IMR-90 (cell line): ENCODE measurements around the gene HCN3. TPM values are rescaled to one million over a fixed set of nuclear protein-coding genes. Genes with fewer than 3 reads are reported as not detected.

ENCODE experiments used
- ATAC-seq: fragments of 200-7000 bp; cut with Tn5 transposase; 2 replicates; pipeline ENCODE4 v1.9.1; 2020; ENCODE audit warnings: low read depth, mild to moderate bottlenecking, moderate library complexity
- BruUV-seq: library from RNA; stranded (reverse); fragments of 400-500 nt; replicated peaks from 2 replicates; lab custom pipeline; 2021; lab: Mats Ljungman, UMichigan
- CTCF ChIA-PET: fragments of 300-600 bp; formaldehyde crosslinking; extraction: SDS; loops from one replicate; lab custom pipeline; 2021; ENCODE audit warnings: antibody characterized with exemption; lab: Yijun Ruan, JAX
- POLR2A ChIA-PET: fragments of 300-600 bp; sonication (Branson Sonifier 250); formaldehyde crosslinking; loops from one replicate; lab custom pipeline; 2022; ENCODE audit warnings: antibody characterized with exemption; ENCODE audit not compliant: unreplicated experiment; lab: Charles Lee
- DNase-seq: peaks from one replicate; pipeline ENCODE4 v3.0.0; 2013
- H2AFZ ChIP-seq: replicated peaks from 2 replicates; pipeline ENCODE3; 2013; ENCODE audit warnings: low read length, mild to moderate bottlenecking; ENCODE audit not compliant: poor library complexity
- H2AK5ac ChIP-seq: 2 replicates; pipeline ENCODE4 v1.6.1; 2013; ENCODE audit warnings: low read depth, low read length, inconsistent platforms
- H2AK9ac ChIP-seq: replicated peaks from 2 replicates; pipeline ENCODE3; 2013; ENCODE audit warnings: mild to moderate bottlenecking, low read depth, low read length, moderate library complexity; ENCODE audit not compliant: poor library complexity
- H2BK120ac ChIP-seq: 2 replicates; pipeline ENCODE4 v1.6.1; 2013; ENCODE audit warnings: low read depth, low read length, inconsistent platforms
- H2BK15ac ChIP-seq: 3 replicates; pipeline ENCODE4 v1.6.1; 2013; ENCODE audit warnings: low read depth, low read length, inconsistent platforms
- H2BK20ac ChIP-seq: 2 replicates; pipeline ENCODE4 v1.6.1; 2013; ENCODE audit warnings: low read depth, mild to moderate bottlenecking, inconsistent platforms, low read length, moderate library complexity
- H2BK5ac ChIP-seq: 2 replicates; pipeline ENCODE4 v1.6.1; 2013; ENCODE audit warnings: mild to moderate bottlenecking, low read depth, low read length, inconsistent platforms; ENCODE audit not compliant: poor library complexity, severe bottlenecking
- H3K14ac ChIP-seq: replicated peaks from 2 replicates; pipeline ENCODE4 v1.6.1; 2013; ENCODE audit warnings: low read depth, low read length, inconsistent platforms
- H3K18ac ChIP-seq: 2 replicates; pipeline ENCODE4 v1.6.1; 2013; ENCODE audit warnings: low read depth, low read length, control low read depth
- H3K23ac ChIP-seq: 2 replicates; pipeline ENCODE4 v1.6.1; 2013; ENCODE audit warnings: low read depth, low read length, inconsistent platforms
- H3K27ac ChIP-seq: 2 replicates; pipeline ENCODE4 v1.5.1; 2013; ENCODE audit warnings: mild to moderate bottlenecking, control low read depth, low read length; ENCODE audit not compliant: insufficient read depth
- H3K27me3 ChIP-seq: 2 replicates; pipeline ENCODE4 v1.6.1; 2013; ENCODE audit warnings: low read length; ENCODE audit not compliant: control insufficient read depth, insufficient read depth
- H3K36me3 ChIP-seq: 2 replicates; pipeline ENCODE4 v1.6.1; 2013; ENCODE audit warnings: low read length, mixed read lengths; ENCODE audit not compliant: control insufficient read depth, insufficient read depth
- H3K4ac ChIP-seq: 2 replicates; pipeline ENCODE4 v1.6.1; 2013; ENCODE audit warnings: low read depth, low read length, inconsistent platforms
- H3K4me1 ChIP-seq: 2 replicates; pipeline ENCODE4 v1.6.1; 2013; ENCODE audit warnings: low read length, mixed read lengths; ENCODE audit not compliant: control insufficient read depth, insufficient read depth
- H3K4me2 ChIP-seq: 2 replicates; pipeline ENCODE4 v1.6.1; 2013; ENCODE audit warnings: low read depth, mild to moderate bottlenecking, control low read depth, low read length, moderate library complexity
- H3K4me3 ChIP-seq: 2 replicates; pipeline ENCODE4 v1.5.1; 2013; ENCODE audit warnings: low read depth, mild to moderate bottlenecking, control low read depth, low read length, moderate library complexity; ENCODE audit not compliant: insufficient read depth
- H3K56ac ChIP-seq: 2 replicates; pipeline ENCODE4 v1.6.1; 2013; ENCODE audit warnings: low read length, inconsistent platforms; ENCODE audit not compliant: insufficient read depth; ENCODE audit errors: extremely low read depth
- H3K79me1 ChIP-seq, 2 experiments: 2 replicates each; pipeline ENCODE4 v1.6.1; 2013; ENCODE audit warnings: low read length in 2 of 2, inconsistent platforms in 1 of 2, low read depth in 1 of 2
- H3K9ac ChIP-seq: 2 replicates; pipeline ENCODE4 v1.6.1; 2013; ENCODE audit warnings: low read depth, low read length, control low read depth
- H3K9me1 ChIP-seq: 2 replicates; pipeline ENCODE4 v1.6.1; 2013; ENCODE audit warnings: low read length, inconsistent platforms; ENCODE audit not compliant: insufficient read depth
- H3K9me3 ChIP-seq: 2 replicates; pipeline ENCODE4 v1.6.1; 2013; ENCODE audit warnings: low read length; ENCODE audit not compliant: control insufficient read depth, insufficient read depth
- H4K20me1 ChIP-seq: 2 replicates; pipeline ENCODE4 v1.6.1; 2013; ENCODE audit warnings: low read length, inconsistent platforms; ENCODE audit not compliant: insufficient read depth
- H4K5ac ChIP-seq: 2 replicates; pipeline ENCODE4 v1.6.1; 2013; ENCODE audit warnings: mild to moderate bottlenecking, low read depth, low read length, control low read depth
- H4K8ac ChIP-seq, 2 experiments: 2 replicates each; pipeline ENCODE4 v1.6.1; 2013; ENCODE audit warnings: low read depth in 2 of 2, low read length in 2 of 2, control low read depth in 1 of 2, inconsistent platforms in 1 of 2
- H4K91ac ChIP-seq: 2 replicates; pipeline ENCODE4 v1.6.1; 2013; ENCODE audit warnings: low read depth, low read length, inconsistent platforms; ENCODE audit not compliant: insufficient read depth
- BHLHE40 ChIP-seq: fragments of 150-350 bp; IDR thresholded peaks from 2 replicates; pipeline ENCODE4 v1.6.1; 2016; ENCODE audit warnings: mild to moderate bottlenecking, low read depth, low read length
- CEBPB ChIP-seq: IDR thresholded peaks from 2 replicates; pipeline ENCODE4 v1.6.1; 2012; ENCODE audit warnings: low read depth, low read length, improper control_type of control experiment
- CHD1 ChIP-seq: IDR thresholded peaks from 2 replicates; pipeline ENCODE4 v1.6.1; 2012; ENCODE audit warnings: low read depth, low read length, improper control_type of control experiment
- CTCF ChIP-seq: conservative IDR thresholded peaks from 2 replicates; pipeline ENCODE4 v1.5.1; 2012; ENCODE audit warnings: mild to moderate bottlenecking, low read depth, low read length, improper control_type of control experiment
- ELK1 ChIP-seq: fragments of 150-350 bp; IDR thresholded peaks from 2 replicates; pipeline ENCODE4 v1.6.1; 2016; ENCODE audit warnings: low read depth, mild to moderate bottlenecking, low read length, moderate library complexity, borderline replicate concordance
- FOS ChIP-seq: fragments of 150-350 bp; IDR thresholded peaks from 2 replicates; pipeline ENCODE4 v1.6.1; 2016; ENCODE audit warnings: low read depth, low read length
- MAFK ChIP-seq: IDR thresholded peaks from 2 replicates; pipeline ENCODE4 v1.6.1; 2012; ENCODE audit warnings: low read depth, low read length, improper control_type of control experiment
- MAZ ChIP-seq: IDR thresholded peaks from 2 replicates; pipeline ENCODE4 v1.6.1; 2012; ENCODE audit warnings: low read depth, mild to moderate bottlenecking, low read length, improper control_type of control experiment, moderate library complexity, borderline replicate concordance
- MXI1 ChIP-seq: IDR thresholded peaks from 2 replicates; pipeline ENCODE4 v1.6.1; 2012; ENCODE audit warnings: low read depth, mild to moderate bottlenecking, low read length, moderate library complexity, borderline replicate concordance
- NFE2L2 ChIP-seq: fragments of 150-350 bp; IDR thresholded peaks from 2 replicates; pipeline ENCODE4 v1.6.1; 2016; ENCODE audit warnings: low read depth, mild to moderate bottlenecking, low read length
- POLR2A ChIP-seq: IDR thresholded peaks from 2 replicates; pipeline ENCODE4 v1.6.1; 2012; ENCODE audit warnings: mild to moderate bottlenecking, low read depth, low read length
- RAD21 ChIP-seq: IDR thresholded peaks from 2 replicates; pipeline ENCODE4 v1.6.1; 2012; ENCODE audit warnings: low read length, improper control_type of control experiment
- RCOR1 ChIP-seq: IDR thresholded peaks from 2 replicates; pipeline ENCODE4 v1.6.1; 2012; ENCODE audit warnings: mild to moderate bottlenecking, low read length, improper control_type of control experiment; ENCODE audit not compliant: insufficient replicate concordance
- RFX5 ChIP-seq: IDR thresholded peaks from 2 replicates; pipeline ENCODE4 v1.8.0; 2012; ENCODE audit warnings: low read depth, mild to moderate bottlenecking, low read length, moderate library complexity
- SMC3 ChIP-seq: fragments of 150-350 bp; IDR thresholded peaks from 2 replicates; pipeline ENCODE4 v1.6.1; 2016; ENCODE audit warnings: low read depth, mild to moderate bottlenecking, antibody characterized with exemption, low read length, moderate library complexity
- WGBS, 2 experiments: methylation state at CpG; one replicate each; pipeline versions ENCODE4 v1.1.5 to v1.1.7; 2013; ENCODE audit warnings: missing lambda C conversion rate in 2 of 2; ENCODE audit not compliant: insufficient read length in 1 of 2; ENCODE audit errors: extremely low coverage in 2 of 2; 5-methylcytosine and 5-hydroxymethylcytosine counted together
- dilution Hi-C: fragments of 300-500 bp; cut with HindIII; formaldehyde crosslinking; loops from one replicate; pipeline ENCODE4 v1.14.3; 2018; ENCODE audit warnings: low sequenced_read_pairs; ENCODE audit not compliant: unreplicated experiment
- in situ Hi-C: fragments of 300-500 bp; cut with MboI; formaldehyde crosslinking; loops from 3 replicates; pipeline ENCODE4 v1.14.3; 2019; ENCODE audit warnings: low sequenced_read_pairs, inconsistent platforms, mixed read lengths
- intact Hi-C: fragments of 100-400 bp; cut with micrococcal nuclease; formaldehyde crosslinking; loops from 2 replicates; pipeline ENCODE4 v1.10.0; 2022
- polyA plus RNA-seq, 3 experiments: library from polyadenylated mRNA; depleted of rRNA; stranded (reverse); fragments of >200 nt; gene quantifications; 2 replicates each; pipeline ENCODE4 v1.2.3, GENCODE V29; 2012; ENCODE audit warnings: low replicate concordance in 1 of 3
- total RNA-seq: library from RNA; depleted of rRNA; stranded (reverse); fragments of >200 nt; gene quantifications from 2 replicates; pipeline ENCODE4 v1.2.3, GENCODE V29; 2012
- TF ChIP-seq, protein P1 (sequence below): fragments of 150-350 bp; IDR thresholded peaks from 2 replicates; pipeline ENCODE4 v1.6.1; 2017; ENCODE audit warnings: mild to moderate bottlenecking, antibody characterized with exemption, low read length, low read depth

The HCN3 gene
- total and polyA plus RNA-seq, 2 of the 4 experiments (the other 2 are of a cell fraction), result 0.36 to 2.7 TPM

DNA sequence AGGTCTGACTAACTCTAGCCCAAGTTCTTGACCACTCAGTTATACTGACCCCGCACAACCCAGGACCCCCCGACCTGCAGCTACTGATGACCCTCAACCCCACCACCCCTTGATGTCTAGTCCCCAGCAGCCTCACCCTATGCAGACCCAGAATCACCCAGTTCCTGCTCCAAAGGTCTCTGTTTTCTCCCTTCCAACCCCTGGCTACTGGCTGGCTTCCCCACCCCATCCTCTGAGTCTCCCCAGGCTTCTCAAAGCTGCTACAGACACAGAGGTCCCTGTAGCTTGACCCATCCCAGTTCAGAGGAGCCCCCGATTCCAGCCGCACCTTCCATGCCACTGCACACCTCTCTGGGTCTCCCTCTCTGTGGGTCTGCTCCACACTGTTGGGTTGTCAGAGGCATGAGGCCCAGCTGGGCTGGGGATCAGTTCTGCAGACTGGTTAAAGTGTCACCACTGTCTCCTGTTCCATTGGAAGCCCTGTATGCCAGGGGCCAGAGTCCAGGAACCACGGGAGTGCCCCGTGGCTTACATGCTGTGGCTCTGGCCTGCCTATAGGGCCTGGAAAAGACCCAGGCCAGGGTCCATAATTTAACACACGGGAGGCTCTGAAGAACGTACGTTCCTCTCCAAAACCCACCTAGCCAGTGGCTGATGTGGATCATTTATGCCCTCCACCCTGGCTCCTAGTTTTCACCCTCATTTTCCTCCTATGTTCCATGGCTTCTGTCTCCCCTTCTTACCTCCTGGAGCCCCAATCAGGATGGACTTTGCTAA lies 23.5 kb downstream of the HCN3 start:
- Histone ChIP-seq H2AK9ac (no peak overlapping the region), H3K27ac (no peak overlapping the region), H3K36me3 (no peaks in the 10 kb centered on the region), H4K5ac (no peak overlapping the region), H3K23ac (no peak overlapping the region), H3K4me1 (no peaks in the 10 kb centered on the region), H2AK5ac (no peak overlapping the region), H2BK5ac (no peak overlapping the region), H3K18ac (no peak overlapping the region), H3K79me1 (no peaks in the 10 kb centered on the region), H3K27me3 (peaks cover 25% of the 10 kb centered on the region), H3K56ac (no peak overlapping the region), H4K8ac (no peak overlapping the region), H2BK20ac (no peak overlapping the region), H4K91ac (no peak overlapping the region), H3K4me2 (no peak overlapping the region), H3K14ac (no peak overlapping the region), H3K4me3 (no peak overlapping the region), H3K9me3 (no peaks in the 10 kb centered on the region), H2BK120ac (no peak overlapping the region), H2BK15ac (no peak overlapping the region), H3K4ac (no peak overlapping the region), H4K20me1 (no peaks in the 10 kb centered on the region), H3K9ac (no peak overlapping the region), H3K9me1 (no peaks in the 10 kb centered on the region), H2AFZ (no peak overlapping the region)
- in situ Hi-C loops, result no loop called here
- no peak for ATAC-seq
- BruUV-seq, result no TSS peak
- TF ChIP-seq NFE2L2, result no peak
- TF ChIP-seq RCOR1, result no peak
- no peak for TF ChIP-seq FOS
- no peak for TF ChIP-seq MAZ
- no peak for TF ChIP-seq MXI1
- TF ChIP-seq CTCF, result no peak
- TF ChIP-seq CEBPB, result no peak
- TF ChIP-seq MAFK, result no peak
- no peak for TF ChIP-seq CHD1
- TF ChIP-seq BHLHE40, result no peak
- TF ChIP-seq ELK1, result no peak
- no peak for TF ChIP-seq SMC3
- TF ChIP-seq RFX5, result no peak
- TF ChIP-seq POLR2A, result no peak
- TF ChIP-seq RAD21, result no peak
- TF ChIP-seq, protein P1, sequence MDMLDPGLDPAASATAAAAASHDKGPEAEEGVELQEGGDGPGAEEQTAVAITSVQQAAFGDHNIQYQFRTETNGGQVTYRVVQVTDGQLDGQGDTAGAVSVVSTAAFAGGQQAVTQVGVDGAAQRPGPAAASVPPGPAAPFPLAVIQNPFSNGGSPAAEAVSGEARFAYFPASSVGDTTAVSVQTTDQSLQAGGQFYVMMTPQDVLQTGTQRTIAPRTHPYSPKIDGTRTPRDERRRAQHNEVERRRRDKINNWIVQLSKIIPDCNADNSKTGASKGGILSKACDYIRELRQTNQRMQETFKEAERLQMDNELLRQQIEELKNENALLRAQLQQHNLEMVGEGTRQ, result no peak
- intact Hi-C loops, result no loop called here
- POLR2A ChIA-PET, result no interaction called here
- no peak for DNase-seq
- dilution Hi-C loops, result no loop called here
- CTCF ChIA-PET, result no interaction called here
- 76% methylated on average over 5 of the region's 9 CpGs; no CpG with 5 or more reads in 1 of the 2 experiments for WGBS, 2 experiments
